ENCODE measurements around the gene CCNI.
"Not testable (repeated sequence)": the region's sequence is repeated elsewhere in the genome, so short reads cannot be mapped to it uniquely, and the experiment has no call there.

The CCNI gene

DNA sequence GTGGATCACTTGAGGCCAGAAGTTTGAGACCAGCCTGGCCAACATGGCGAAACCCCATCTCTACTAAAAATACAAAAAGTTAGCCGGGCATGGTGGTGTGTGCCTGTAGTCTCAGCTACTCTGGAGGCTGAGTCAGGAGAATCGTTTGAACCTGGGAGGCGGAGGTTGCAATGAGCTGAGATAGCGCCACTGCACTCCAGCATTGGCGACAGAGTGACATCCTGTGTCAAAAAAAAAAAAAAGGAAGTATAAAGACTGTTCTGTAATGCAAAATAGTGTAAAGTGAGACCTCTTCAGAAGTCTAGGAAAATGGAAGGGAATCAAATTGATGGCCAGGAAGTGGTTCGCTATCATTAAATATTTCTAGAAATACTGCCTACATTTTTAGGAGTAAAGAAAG is 5.0 kb upstream of the CCNI start:
- DNase-seq, result not testable (repeated sequence)

DNA sequence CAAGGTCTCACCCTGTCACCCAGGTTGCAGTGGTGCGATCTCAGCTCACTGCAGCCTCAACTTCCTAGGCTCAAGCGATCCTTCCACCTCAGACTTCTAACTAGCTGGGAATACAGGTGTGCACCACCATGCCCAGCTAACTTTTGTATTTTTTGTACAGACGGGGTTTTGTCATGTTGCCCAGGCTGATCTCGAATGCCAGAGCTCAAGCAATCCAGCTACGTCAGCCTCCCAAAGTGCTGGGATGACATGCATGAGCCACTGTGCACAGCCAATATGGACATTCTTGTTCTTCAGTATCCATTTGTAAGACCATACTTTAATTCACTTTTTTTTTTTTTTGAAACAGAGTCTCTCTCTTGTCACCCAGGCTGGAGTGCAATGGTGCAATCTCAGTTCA is 3.5 kb upstream of the CCNI start:
- DNase-seq, result no peak

DNA sequence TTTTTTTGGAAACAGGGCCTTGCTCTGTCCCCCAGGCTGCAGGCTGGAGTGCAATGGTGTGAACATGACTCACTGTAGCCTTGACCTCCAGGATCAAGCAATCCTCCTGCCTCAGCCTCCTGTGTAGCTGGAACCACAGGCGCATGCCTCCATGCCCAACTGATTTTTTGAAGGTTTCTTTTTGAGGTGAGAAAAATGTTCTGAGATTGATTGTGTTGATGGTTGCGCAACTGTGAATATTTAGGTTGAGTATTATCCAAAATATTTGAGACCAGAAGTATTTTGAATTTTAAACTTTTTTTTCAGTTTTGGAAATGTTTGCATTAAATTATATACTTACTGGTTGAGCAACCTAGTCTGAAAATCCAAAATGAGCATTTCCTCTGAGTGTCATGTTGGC is 2.6 kb upstream of the CCNI start:
- DNase-seq, result no peak

DNA sequence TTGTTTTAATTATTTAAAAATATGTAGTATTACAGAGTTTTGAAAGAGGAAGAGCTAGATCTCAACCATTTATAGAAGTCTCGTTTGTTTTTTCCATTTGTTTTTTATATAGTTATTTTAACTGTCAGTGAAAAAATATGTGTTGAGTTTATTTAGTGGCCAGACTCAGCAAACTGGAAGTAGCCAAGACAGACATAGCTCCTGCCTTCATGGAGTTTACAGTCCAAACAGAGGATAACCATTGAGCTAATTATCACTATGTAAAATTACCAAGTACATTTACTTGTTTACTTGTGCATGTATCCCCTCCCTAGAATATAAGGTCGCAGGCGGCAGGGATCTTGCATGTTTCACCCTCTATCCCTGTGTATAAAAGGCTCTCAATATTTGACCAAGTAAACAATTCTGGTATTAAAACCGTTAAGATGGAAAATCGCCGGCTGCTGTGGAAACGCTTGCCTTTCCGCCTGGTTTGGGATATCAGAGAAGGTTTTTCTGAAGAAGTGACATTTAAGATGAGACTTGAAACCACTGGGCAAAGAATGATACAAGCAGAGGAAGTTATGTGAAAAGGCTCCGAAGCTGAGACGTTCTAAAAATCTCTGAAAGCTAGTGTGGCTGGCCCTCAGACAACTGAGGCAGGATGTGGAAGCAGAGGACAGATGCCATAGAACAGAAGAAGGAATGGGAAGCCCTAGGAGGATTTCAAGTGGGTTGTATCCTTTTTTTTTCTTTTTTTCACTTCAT is 1.3 kb upstream of the CCNI start:
- DNase-seq, result no peak

DNA sequence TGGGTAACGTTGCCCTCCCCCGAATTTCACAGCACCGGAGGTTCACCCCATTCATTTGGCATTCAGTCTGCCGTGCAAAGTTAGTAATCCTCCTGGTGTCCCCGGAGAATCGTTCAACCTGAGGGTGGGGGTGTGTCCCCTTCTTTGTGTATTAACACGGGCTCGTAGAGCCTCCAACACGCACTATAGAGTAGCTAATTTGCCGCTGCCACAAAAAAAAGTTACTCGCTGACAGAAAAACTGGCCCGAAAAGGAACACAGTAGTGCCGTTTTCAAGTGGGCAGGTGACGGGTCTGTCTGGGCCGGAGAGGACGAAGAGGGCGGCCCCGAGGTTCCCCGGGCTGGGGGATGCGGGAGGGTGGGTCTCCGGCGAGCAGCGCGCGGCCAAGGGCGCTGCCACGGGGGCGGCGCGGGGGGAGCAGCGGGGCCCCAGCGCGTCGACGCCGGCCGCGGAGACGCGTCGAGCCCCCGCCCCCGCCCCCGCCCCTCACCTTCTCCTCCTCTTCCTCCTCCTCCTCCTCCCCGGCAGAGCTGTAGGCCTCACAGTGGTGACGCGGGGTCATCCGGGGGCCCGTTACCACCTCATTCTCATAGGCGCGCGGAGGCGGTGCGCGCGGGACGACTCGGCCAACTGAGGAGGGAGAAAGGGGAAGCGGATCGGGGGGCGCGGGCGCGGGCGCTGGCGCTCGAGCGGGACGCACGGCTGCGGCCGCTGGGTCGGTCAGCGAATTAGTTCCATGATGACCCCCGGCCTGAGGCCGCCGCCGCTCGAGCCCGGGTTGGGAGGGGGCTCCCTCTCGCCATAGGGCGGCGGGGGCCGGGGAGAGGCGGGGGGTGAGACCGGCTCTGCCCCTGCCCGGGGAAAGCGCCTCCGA is 571 bp downstream of the CCNI start:
- peak; percentile 92 for DNase-seq

DNA sequence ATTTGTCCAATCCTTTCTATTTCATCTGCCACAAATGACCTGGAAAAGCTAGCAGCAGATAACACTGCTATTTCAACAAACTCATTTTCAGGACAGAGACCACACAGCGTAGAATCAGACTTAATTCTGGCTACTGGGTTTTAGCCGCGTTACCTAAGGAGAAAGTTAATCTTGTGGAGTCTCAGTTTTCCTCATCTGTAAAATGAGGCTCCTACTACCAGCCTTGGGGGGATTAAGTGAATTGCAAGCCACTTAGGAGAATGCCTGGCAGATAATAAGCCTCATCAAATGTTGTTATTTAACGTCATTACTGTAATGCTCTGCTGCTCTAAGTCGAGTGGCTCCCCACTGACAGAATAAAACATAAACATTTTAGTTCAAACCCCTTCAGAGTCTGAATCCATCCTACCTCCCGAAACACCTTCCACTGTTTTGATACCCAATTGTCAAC is 1.4 kb downstream of the CCNI start:
- no peak for DNase-seq

DNA sequence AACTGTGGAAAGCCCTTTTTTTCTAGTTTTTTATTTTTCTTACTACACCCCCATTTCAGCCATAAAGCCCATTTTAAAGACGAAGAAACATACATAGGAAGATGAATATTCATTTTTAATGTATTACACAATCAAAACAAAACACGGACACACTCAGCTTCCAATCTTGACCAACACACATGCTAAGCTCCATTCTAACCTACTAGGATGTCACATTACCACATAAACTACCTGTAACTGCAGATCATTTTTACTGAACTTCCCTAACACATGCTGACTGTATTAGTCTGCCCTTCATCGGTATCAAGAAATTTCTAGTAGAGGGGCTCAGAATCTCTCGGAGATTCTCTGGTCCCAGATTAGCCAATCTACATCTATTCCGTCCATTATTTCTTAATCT is 1.8 kb downstream of the CCNI start:
- DNase-seq, result no peak

DNA sequence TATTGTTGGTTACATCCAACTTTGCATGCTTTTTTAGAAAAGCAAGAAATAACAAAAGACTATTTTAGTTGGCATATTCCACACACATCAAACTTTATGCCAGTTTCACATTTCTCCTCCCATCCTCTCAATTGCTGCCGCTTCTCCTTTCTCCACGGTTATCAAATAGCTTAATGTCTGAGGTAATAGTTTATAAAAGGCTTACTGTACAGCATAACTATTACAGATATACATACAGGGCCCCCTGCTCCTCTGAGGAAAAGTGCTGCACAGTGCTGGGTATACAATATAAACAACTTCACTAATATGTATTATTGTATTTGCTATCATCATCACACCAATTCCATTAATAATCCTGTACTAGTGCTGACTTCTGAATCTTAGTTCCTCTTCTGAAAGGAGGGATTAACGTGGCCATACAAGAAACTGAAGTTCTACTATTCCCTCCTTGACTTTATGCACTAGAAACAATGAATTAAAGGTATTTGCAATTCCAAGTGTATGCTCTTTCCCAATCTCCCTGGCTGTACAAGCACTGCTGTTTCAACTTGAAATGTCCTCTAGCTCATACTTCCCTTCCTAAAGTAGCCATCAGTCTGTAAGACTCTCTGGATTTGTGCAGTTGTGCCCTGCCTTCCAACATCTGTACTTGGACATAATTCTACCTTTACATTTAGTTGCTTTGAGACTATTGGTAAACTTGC is 2.5 kb downstream of the CCNI start:
- no peak for DNase-seq

DNA sequence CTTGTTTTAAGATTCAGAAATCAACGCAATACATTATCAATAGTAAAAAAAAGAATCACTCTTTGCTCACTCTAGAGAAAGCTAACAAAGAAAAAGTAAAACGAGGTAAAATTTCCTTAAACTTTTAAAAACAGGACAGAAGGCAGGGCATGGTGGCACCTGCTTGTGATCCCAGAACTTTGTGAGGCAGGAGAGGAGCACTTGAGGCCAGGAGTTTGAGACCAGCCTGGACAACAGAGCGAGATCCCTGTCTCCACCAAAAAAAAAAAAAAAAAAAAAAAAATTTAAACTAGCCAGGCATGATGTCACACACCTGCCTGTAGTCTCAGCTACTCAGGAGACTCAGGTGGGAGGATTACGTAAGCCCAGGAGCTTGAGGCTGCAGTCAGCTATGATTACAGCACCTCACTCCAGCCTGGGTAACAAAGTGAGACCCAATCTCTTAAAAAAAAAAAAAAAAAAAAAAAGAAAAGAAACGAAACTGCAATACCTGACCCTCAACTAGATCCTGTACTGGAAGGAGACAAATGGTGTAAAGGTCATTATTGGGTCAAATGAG is 3.5 kb downstream of the CCNI start:
- peak; percentile 76 for DNase-seq

DNA sequence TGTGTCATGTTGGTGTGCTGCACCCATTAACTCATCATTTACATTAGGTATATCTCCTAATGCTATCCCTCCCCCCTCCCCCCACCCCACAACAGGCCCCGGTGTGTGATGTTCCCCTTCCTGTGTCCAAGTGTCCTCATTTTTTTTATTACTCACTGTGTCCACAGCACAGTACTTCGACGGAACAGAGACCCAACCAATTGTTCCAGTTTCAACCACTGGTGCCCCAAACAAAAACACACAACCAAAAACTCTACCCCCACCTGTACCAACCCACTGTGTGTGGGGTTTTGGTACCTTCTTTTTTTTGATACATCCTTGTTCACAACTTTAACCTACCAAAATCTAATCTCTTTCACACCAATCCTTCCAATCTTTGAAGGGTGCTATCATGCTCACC is 6.3 kb downstream of the CCNI start:
- DNase-seq, result not testable (repeated sequence)

DNA sequence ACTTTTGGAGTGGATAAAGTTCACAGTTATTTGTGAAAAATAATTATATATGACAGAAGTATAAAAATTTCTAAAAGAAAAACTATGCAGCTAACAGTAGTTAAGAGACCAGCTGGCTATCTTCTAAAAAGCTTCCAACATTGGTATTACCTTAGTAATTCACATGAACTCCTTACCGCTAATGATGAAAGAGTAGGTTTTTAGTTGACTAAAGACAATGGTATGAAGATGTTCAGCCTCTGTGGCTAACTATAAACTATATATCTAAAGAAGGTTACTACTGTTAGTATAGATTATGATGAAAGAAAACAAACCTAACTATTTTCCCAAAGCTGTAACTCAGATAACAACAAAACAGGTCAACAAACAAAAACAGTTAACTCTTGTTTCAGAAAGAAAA is 10.4 kb downstream of the CCNI start:
- DNase-seq, result no peak

DNA sequence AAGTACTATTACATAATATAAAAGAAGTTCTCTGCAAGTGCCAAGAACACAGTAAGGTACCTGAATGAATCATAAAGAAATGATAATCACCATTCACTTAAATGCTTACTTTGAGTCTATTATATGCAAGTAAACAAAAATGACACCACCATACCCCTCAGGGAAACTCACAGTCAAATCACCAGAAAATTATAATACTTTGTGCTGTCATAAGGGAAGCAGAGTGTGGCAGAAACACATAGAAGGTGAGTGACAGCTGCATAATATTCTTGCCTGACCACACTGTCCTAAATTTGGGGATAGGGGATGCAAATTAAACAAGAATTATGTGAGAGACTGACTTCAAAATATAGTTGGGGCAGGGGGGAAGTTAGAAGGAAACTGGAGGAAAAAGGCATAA is 12.9 kb downstream of the CCNI start:
- DNase-seq, result no peak

DNA sequence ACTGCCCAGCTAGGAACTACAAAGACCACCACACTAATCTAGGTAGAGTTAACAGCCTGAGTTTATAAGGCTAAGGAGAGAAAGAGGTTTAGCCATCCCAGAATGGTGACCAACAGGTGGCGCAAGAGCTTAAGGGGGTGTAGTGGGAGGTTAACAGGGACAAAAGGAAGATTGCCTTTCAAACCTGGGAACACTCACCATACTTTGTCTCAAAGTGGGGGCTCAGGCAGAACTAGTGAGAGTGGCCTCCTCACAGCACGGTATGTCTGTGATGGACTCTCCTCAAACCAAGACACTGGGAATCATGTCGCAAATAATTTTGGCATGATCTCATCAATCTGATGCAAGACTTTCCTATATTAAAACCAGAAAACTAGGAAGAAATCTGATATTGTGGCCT is 23.4 kb downstream of the CCNI start:
- DNase-seq, result peak; percentile 86

DNA sequence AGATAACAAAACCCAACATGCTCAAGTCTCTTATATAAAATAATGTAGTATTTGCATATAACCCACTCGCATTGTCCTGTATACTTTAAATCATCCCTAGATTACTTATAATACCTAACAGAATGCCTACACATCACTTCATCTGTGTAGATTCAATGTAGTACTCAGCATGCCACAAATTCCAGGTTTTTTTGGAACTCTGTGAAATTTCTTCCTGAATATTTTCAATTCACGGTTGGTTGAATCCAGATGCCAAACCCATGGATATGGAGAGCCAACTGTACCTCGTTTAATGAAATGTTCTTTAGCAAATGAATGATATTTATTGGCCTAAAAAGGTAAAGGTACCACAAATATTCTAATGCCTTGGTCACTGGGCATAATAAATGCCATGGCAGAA is 24.8 kb downstream of the CCNI start:
- no peak for DNase-seq

DNA sequence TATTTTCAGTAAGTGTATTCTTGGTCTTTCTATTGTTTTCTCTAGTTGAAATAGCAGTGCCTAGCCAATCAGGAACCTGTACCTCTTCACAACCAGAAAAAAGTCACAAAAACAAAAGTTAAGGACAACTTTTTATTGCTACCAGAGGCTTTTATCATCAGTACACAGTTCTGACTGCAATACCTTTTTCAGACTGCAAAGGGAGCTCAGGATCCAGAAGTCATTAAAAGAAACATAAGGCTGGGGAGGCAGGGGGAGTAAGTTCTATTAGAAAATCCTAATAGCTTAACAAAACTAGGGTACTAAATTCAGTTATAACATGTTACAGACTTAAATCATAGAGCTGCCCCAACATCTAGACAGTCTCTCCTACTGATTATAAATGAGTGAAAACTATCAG is 28.8 kb downstream of the CCNI start:
- no peak for DNase-seq

DNA sequence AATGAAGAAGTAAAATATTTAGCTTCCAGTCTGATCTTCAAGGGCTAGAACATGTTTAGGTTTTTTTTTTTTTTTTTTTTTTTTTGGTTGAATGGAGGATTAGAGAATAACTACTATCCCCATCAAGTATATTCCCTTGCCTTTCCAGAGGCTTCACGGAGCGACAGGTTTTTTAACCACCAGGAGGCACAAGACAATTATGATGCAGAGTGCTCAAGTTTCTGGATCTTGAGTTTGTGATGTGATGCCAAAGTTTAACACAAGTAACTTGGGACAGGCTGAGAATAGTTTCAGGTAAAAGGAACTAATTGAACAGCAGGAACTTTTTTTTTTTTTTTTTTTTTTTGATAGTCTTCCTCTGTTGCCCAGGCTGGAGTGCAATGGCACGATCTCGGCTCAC is 30.3 kb downstream of the CCNI start:
- no peak for DNase-seq

DNA sequence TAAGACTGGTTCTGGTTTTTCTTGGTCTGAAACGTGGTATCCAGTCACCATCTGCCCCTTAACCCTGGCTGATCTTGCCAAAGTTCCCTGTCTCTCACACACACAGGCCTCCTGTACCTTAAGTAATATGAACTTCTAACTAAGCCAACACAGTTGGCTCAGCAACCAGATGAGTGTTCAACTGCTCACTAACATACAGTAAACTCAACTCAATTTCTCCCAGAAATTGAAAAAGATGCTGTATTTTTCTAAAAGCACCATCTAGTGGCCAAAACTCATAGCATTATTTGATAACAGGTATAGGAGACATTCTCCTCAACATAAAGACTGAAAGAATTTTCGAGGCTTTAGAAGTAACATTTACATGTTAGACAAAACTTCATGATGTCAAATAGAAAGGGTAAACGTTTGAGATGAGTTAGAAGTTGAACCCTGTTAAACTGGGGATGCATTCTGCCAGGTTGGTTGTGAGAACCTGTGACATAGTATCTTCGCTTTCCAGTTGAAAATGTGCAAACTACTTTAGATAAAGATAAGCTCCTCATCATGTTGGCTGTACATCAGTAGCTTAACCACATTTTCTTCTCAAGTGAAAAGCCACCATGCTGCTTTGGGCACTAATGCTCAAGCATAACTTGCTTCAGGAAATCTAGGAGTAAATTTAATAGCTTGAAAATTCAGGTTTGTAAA is 31.2 kb downstream of the CCNI start:
- no peak for DNase-seq

DNA sequence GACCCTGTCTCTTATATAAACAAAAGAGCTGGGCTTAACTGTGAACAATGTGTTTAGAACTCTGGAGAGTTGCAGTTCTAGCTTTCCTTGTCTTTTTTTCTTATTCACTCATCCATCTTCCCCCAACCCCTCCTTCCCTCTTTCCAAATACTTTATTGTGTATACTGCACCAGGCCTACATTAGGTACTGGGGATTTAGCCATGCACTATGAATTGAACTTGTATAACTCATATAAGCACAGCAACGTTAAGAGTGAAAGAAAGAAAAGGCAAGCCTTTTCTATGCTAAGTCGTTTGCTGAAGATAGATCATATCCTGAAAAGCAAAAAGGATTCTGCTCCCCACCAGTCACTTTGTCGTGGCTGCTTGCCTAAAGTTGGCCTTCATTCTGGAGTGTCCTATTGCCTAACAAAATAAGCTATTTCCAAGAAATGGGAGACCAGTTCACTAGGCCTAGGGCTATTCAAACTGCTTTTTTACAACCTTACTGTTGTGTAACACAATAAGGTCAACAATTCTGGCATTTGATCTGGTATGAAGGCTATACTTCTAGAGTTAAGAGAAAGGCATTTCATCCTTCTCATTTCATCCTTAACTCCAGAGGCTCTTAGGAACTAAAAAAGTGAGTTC is 32.2 kb downstream of the CCNI start:
- DNase-seq, result no peak

DNA sequence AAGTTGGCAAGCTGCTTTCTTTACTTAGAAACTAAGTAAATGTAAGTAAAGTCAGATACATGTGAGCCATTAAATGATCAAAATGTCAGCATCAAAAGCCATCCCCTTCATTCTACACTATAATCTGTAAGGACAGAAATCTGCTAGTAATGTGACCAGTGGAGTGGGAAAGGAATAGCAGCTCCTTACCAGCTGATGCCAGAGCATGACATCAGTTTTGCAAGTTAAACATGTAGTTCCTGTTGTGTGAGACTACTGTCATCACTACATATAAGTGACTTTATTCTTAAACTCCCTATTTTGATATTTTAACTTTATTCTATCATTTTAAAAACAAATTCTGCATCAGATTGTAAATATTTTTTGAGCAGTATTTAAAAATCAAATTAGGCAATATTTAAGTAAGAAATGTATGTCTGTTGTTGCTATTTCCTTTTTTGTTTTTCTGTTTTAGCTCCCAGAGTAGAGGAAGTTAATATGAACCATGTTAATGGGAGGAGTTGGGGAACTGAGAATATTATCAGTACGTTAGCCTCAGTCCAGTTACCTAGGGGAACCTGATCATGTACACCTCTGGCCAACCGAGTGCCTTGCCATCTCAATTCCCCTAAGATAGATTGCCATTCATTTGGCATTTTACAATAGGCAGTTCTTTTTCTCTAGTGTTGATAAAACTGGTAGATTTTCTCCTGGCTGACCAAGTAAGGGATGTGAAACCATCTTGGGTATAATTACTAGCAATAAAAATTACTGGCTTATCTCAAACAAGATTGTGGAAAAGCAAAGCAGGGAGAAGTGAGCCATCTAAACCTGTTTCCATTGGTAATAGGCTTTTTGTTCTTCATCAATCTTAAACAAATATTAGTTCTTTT is 34.7 kb downstream of the CCNI start:
- DNase-seq, result no peak

DNA sequence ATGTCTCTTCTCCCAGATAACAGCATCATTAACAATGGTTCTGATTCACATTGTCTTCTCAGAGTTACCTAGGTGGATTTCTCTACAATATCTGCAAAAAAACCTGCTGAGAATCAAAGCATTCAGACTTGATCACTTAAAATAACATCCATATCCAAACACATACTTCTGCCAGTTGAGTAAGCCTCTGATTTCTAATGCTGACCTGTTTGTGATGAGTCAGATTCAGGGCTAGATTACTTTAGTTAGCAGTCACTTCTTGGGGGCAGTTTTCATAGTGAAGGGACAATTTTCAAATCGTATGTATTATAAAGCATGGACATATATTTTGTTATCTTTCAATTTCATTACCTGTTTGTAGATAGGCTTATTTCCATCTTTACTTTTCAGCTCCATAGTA is 35.5 kb downstream of the CCNI start:
- no peak for DNase-seq

DNA sequence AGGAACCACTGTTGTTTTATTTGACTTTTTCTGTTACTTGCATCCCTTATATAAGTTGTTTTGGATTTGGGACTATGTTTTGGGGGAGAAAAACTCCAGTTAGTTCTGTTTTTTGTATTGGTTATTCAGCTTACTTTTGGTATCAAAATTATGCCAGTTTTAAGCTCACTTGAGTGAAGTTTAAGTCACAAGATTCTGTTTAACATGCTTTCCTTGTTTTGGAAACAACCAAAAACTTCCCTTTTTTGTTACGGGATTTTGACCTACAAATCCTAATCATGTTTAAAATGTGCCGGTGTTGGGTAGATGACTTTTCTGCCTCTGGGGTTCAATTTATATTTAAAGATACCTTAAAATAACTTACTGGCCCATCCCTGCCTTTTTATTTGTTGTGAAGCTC is 36.0 kb downstream of the CCNI start:
- no peak for DNase-seq

Data from activated effector memory CD4-positive, alpha-beta T cell treated with anti-CD3 and anti-CD28 coated beads, Interleukin-2, amount 50 U/mL, for 16 hours (primary cell).